Forelimb muscle (tissue), 1 donor: Measurements from ENCODE around the gene CTTN. TPM values are rescaled to one million over a fixed set of nuclear protein-coding genes. Genes with fewer than 3 reads are reported as not detected.

Experiments
- DNase-seq: peaks from one replicate; pipeline ENCODE4 v3.0.0-alpha.2; 2013; ENCODE audit warnings: low read depth
- polyA plus RNA-seq: library from polyadenylated mRNA; unstranded; fragments of 120-200 nt; gene quantifications from one replicate; pipeline ENCODE4 v1.2.1, GENCODE V29; 2013; ENCODE audit not compliant: insufficient read length

Gene CTTN
- polyA plus RNA-seq, 1 donor: 99.5 TPM

DNA sequence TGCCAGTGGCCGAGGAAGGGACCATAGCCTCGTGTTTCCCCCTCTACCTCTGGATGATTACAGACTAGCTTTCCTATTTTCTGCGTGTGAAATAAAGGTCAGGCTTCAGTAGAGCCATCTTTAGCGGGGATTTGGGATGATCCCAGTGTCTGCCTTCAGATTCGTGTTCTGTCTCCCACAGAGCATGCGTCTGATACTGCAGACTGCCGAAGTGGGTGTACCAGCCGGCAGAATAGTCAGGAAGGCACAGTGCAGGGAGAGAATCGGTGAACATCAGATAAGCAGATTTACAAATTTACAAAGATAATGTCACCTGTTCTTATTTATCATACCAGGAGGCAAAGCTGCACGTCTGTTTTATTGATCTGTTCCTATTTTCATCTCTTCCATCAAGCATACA is 11.1 kb downstream of the CTTN start:
- no peak for DNase-seq

DNA sequence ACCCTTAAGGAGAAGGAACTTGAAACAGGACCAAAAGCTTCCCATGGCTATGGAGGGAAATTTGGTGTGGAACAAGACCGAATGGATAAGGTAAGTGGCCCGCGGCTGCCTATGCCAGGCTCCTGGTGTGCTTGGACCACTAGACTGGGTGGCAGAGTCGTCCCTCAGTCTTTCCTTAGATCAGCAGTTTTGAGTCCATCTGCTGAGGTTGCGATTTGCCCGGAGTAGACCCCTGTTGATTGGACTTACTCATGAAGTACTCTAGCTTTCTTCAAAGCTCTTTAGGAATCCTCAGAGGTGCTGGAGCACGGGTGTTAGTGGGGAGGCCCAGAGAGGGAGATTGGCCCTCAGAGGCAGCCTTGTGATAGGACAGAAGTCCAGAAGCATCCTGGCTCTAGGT is 11.5 kb downstream of the CTTN start:
- DNase-seq: no peak

DNA sequence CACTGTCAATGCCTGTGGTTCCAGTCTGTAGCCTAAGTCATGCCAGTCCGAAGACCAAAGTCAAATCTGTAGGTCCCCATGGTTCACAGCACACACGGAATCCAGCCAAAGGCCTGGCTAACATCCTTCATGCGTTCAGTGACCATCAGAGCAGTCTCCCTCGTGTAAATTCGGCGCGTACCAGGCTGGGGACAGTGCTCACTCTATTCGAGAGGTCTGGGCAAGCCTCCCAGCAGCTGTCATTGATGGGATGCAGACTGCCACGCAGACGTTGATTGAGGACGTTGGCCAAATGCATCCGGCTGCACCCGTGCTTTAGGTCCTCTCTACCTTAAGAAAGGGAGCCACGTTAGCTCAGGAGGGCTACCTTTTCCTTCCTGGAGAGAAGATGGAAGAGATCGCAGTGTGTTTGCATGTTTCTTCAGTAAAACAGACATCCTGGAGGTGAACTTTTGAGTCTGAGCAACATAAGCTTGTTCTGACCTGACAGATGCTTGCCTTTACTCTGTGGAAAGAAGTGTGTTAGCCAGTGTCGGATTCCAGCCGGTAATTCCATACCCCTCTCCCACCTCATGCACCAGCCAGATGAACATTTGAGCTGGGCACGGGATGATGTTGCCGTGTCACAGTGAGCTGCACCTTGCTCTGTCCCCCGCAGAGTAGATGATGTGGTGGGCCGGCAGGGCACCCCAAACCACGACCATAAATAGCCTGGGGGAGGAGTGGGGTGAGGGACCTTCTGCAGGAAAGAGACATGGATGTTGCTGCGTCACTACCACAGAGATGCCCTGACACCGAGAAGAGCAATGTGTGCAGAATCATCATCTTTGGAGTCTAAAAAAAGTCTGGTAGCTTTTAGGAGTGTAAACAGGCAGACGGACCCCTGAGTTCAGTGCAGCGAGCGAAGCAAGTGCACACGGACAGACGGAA is 12.2 kb downstream of the CTTN start:
- no peak for DNase-seq

DNA sequence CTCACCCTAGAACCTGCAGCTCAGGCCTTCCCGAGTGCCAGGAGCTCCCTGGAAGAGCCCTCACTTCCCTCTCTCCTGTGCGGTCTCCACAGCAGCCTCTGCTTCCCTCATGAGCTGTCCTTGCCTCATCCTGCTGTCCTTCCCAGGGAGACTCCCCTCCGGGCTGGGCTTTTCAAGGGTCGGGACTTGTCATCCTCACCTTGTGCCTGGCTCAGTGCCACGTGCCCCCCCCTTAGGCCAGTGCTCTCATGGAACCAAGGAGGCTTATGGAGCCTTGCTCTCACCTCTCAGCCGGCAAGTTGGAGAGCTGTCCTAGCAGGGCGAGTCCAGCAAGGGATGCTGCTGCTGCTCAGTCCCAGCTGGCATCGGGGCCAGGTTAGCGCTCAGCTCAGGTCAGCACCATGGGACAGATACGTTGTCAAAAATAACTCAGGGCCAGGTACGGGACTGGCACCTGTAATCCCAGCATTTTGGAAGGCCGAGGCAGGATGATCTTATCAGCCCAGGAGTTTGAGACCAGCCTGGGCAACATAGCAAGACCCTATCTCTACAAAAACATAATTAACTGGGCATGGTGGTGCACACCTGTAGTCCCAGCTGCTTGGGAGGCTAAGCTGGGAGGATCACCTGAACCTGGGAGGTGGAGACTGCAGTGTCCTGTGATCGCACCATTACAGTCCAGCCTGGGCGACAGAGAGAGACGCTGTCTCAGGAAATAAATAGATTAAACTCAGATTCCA is 13.6 kb downstream of the CTTN start:
- DNase-seq: no peak

DNA sequence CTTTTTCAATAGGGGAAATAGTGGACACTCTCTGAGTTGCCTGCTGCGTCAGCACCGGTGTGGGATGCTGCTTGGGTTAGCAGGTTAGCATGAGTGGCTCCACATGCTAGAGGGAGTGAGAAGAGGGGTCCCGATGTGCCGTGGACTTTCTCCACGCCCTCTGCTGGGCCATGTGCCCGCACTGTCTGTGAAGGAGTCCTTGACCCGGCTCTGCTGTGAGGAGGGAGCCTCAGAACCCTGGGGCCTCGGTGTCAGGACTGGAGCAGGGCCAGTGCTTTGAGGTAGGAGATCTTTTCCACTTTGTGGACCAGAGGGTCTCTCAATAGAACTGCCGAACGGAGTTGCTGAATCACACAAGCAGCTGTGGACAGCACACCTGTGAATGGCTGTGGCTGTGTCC is 14.8 kb downstream of the CTTN start:
- DNase-seq: no peak

DNA sequence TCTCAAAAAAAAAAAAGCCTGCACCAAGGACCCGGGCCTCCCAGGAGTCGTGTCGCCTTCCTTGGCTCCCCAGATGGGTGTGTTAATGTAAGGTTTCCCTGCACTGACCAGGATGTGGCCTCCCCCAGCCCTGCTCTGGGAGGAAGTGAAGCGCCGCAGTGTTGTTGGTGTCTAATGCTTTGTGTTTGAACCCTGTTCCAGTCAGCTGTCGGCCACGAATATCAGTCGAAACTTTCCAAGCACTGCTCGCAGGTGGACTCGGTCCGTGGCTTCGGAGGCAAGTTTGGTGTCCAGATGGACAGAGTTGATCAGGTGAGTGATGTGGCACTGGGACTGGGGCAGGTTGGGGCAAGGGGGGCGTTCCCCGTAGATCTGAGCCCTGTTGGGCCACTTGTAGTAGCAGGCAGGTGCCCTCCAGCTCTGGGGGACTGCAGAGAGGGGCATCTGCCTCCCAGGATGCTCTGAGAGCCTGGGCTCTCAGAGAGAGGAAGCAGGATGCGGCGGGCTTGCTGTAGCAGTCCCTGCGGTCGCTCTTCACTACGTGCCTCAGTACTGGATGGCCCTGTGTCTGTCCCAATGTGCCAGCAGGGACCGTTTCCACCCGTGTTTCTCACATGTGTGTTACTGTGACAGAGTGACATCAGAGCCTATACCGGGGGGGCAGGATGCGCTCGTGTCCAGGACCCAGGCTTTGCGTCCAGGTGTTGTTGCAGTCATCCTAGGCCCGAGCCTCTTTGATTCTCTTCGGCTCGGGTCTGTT is 16.2 kb downstream of the CTTN start:
- DNase-seq: no peak

DNA sequence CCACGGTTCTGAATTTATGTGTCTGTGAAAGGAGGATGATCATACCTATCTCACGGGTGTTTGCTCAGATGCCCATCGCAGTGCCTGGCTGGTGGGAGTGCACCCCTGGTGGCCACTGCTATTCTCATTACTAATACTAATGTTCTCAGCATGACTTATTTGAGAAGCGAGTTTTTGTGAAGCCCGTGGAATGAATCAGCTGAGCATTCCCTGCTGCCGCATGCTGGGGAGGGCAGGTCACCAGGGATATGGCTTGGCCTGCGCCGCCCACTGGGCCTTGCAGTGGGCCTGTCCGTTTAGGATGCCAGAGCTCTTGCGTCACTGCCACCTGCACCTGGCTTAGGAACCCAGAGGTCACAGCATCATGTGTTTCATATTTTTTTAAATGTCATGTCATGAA is 16.9 kb downstream of the CTTN start:
- DNase-seq: no peak

DNA sequence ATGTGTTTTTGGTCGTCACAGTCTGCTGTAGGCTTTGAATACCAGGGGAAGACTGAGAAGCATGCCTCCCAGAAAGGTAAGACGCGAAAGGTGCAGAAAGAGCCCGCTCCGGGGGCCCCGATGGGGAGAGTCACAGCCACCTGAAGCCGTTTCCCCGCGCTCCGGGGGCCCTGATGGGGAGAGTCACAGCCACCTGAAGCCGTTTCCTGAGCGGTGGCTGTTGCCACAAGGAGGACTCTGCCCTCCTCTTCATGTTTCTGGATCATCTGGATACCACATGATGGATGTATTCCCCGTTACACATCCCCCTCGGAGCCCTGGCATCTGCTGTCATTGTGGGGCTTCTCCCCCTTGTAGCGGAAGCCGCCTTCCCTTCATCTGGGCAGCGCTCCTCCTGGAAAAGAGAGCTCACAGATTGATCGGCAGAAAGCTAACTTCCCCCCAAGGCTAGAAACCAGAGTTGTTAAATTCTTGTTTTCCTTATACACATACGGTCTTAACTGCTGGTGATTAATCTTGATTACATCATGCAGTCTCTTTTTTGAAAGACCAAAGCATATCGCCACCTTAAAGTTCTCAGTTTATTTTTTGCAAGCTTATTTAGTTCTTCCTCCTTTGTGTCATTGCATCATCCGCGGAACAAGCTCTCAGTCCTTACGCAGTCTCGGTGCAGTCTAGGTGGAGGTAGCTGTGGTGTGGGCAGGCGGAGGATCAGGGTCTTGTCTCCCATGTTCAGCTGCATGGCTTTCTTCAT is 17.5 kb downstream of the CTTN start:
- DNase-seq: no peak

DNA sequence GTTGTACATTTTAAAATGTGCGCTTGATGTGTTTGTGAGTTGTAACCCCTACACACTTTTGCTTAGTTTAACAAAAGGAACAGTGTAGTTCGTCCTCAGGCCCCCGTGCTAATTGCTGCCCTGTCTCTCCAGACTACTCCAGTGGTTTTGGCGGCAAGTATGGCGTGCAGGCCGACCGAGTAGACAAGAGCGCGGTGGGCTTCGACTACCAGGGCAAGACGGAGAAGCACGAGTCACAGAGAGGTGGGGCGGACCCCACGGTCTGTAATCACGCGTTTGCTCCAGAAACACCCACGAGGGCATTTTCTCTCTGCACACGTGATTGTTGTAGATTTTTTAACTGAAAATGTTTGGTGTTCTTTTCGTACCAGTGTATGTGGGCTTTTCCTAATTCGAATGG is 18.6 kb downstream of the CTTN start:
- DNase-seq: no peak

DNA sequence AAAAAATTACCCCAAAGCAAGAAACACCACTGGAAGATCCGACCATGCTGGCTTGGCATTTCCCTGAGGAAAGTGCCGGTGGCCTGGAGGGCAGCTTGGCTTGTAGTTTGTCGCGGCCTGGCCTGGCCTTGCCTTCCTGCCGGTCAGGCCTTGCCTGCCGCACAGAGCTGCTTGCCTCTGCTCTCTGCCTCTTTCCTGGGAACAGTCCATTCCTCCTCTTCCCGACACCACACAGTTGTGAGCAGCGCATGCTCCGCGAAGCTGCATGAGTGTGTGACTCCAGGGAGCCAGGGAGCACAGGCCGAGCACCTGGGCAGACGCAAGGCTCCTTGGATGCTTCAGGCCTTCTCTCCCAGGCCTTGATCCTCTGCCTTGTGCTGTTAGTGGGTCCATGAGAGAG is 19.8 kb downstream of the CTTN start:
- DNase-seq: no peak

DNA sequence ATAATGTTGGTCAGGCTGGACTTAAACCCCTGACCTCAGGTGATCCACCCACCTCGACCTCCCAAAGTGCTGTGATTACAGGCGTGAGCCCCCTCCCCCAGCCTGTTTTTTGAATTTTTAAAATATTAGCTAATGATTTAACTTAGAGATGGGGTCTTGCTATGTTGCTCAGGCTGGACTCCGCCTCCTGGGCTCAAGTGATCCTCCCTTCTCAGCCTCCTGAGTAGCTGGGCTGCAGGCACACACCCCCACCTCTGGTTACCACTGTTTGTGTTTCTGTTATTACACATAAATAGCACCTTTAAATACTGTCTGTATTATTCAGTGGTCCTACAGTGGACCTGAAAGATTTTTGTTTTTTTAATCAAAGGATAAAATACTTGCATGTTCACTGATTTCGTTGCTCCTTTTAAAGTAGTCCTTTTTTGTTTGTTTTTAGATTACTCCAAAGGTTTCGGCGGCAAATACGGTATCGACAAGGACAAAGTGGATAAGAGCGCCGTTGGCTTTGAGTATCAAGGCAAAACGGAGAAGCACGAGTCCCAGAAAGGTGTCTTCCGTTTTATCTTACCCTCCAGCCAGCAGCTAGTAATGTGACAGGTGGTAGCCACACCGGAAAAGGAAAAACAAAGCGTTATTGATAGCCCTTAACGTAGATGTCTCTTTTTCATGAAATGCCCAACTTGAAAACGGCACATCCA is 21.1 kb downstream of the CTTN start:
- DNase-seq: no peak

DNA sequence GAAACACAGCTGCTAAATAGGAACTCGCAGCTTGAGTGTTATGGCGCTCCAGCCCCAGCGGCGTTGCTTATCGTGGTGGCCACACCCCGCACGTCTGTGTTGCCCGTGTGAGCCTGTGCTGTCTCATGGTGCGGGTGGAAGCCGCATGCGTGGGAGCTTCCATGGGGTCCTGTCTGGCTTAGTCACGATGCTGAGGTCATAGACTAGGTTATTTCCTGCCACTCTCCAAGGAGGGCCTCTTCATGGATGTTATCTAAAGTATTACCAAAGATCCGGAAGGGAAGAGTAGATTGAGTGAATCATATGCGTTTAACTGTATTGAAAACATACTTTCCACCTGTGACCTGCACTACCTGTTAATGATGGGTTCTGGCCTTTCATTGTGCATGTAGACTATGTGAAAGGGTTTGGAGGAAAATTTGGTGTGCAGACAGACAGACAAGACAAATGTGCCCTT is 21.7 kb downstream of the CTTN start:
- DNase-seq: no peak

DNA sequence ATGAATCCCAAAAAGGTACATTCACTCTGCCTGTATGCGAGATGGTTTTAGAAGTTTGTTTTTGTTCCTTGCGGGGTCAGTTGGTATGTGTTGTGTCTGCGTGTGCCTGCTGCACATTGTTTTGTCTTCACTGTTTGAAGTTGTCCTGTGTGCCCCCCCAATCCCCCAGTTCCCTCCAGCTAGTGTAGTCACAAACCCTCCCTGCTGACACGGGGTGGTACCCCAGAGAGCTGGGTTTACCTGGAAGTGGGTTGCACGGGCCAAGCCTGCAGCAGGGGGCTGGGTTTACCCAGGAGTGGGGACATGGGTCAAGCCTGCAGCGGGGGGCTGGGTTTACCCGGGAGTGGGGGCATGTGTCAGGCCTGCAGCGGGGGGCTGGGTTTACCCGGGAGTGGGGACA is 22.2 kb downstream of the CTTN start:
- DNase-seq: no peak

DNA sequence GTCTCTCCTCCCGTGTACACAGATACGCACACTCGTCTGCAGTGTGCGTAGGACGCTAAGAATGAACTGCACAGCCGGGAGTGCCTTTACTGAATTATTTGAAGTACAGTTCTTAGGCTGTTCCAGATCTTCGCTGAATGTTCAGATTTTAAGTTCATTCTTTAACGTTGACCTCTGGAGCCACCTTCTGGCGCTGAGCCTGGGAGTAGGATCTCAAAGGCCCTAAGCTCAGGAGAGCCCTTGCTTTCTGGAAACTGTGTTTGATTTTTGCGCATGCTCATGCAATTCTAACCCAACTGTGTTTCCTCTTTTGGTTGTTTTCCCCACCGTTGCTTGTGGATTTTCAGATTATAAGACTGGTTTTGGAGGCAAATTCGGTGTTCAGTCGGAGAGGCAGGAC is 22.8 kb downstream of the CTTN start:
- no peak for DNase-seq

DNA sequence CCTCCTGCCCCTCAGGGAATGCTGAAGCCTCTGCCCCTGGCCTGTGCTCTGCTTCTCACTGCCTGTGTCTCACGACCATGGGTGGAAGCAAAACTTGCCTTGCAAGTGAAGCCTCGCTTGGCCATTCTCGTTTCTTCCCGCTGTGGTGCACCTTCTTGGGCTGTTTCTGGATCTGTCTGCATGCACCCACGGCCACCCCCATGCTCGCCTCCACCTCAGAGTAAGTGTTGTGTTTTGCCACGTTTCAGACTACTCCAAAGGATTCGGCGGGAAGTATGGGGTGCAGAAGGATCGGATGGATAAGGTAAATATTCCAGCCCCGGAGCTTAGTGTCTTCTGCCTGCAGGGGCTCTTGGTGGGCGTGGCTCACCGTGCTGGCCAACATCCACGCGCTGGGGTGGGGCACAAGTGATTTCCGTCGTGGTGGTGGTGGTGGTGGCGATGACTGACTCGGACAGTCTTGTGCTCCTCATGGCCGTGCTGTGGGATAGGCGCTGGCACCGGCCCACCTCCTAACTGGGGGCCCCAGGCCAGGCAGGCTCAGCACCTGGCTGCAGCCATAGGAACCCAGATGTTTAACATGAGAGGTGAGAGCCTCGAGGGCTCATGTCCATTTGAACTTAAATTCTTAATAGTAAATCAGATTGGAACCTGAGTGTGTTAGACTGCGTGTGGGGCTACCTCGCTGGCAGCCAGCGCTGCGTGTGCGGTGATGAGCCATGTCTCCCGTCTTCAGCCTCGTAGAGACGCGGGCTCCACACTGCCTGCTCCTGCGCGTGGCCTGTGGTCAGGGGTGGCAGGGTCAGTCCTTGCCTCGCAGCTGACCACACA is 24.6 kb downstream of the CTTN start:
- DNase-seq: no peak

DNA sequence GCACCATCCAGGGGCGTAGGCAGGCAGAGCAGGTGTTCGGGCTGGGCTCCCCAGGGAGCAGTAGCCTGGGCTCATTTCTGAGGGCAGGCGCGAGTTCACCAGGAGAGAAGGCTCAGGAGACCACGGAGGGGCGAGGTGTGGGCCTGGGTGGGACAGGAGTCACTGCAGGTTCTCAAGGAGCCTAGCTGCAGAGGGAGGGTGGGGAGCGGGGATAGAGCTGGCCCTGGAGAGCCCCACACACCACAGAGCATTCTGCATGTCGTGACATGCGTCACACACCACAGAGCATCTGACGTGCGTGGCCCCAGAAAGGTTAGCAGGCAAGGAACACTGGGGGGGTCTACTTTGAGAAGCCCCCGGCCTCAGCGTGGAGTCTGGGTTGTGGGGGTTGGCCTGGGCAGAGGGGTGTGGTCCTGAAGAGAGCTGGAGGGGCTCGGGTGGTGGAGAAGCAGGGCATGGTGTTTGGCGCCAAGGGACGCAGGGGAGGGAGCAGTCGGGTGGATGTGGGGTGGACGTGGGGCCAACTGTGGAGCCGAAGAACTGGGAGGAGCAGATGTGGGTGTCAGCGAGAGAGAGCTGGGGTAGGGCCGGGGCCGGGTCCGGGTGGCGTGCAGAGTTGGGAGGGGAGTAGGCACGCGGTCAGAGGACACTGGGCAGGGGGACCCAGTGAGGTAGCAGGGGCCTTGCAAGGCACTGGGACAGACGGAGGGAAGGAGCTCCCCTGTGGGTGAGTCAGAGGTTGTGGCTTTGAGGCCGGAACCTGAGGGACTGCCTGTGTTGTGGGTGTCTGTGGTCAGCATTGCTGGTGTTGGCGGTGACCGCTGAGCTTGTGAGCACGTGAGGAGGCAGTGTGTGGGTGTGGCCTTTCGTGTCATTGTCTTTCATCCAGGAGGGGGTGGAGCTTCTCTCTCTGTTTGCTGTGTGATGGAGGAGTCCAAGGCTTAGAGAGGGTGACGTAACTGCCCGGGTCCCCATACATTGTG is 25.5 kb downstream of the CTTN start:
- DNase-seq: no peak

DNA sequence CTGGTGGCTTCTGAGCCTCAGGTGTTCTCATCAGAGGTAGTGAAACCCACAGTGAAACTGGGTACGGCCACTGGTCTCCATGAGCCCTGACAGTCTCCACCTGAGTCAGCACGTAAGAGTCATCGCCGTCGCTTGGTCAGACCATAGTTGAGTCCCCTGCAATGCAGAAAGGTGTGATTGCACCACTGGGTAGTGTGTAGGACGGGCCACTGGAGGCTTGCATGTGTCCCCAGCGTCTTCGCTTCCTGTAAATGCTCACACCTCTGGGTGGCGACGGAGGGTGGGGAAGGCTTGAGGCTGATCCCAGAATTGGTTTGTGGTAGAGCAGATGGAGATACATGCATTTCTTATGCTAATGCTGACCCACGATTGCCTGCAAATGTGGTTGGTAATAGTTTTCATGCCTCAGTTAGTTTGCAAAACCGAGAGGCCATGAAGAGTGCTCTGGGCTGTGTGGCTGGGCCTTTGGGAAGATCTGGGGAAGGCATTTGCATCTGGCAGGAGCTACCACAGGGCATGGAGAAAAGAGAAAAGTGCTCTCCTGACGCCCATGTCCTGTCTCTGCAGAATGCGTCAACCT is 26.5 kb downstream of the CTTN start:
- no peak for DNase-seq

DNA sequence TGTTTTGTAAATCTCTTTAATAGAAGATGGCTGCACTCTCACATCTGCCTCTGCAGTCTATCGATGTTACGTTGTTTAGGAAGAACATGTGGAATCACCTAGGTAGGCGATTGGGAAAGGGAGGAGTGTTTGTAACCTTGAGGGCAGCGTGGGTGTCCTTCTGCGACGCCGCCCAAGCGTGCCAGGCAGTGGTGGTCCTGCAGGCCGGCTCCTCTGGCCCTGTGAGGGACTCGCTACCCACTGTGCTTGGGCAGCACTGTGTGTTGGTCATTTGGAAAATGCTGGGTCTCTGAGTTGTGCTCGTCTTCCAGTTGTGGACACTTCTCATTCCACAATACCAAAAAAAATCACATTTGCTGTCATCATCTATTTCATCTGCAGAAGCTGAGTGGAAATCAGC is 29.1 kb downstream of the CTTN start:
- DNase-seq: no peak
